ENCODE data around the gene DCDC2C.

DCDC2C gene

DNA sequence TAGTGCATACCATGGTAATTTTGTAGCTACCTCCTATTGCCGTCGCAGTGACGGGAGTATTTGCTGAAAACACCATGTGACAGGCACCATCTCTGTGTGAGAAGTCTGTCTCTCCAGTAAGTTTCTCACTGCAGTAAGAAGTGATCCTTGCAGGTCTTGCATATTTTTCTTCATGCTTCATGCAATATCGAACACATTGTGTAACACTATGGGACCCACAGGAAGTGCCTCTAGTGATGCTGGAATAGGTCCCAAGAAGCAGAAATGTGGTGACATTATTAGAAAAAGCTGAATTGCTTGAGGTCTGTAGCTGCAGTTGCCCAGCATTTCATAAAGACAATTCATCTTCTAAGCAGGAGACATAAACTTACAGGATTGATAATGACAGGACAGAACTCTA lies 167.6 kb downstream of the DCDC2C start:
- no peaks in the 10 kb centered on the region for H3K79me2 ChIP-seq (ENCODE audit: insufficient read depth, low read length)
- H3K9ac ChIP-seq (ENCODE audit: low read depth, low read length, poor library complexity, severe bottlenecking), result no peak overlapping the region
- no peaks in the 10 kb centered on the region for H3K9me2 ChIP-seq (replicated peaks; ENCODE audit: low read depth, low read length)
- no peaks in the 10 kb centered on the region for H3K36me3 ChIP-seq (ENCODE audit: insufficient read depth, low read length)
- H3K4me3 ChIP-seq (ENCODE audit: low read length, poor library complexity, severe bottlenecking), result no peak overlapping the region
- no peak for TF ChIP-seq EZH2phosphoT487 (IDR thresholded peaks at IDR 0.05; ENCODE audit: borderline replicate concordance)
- TF ChIP-seq, protein P1, sequence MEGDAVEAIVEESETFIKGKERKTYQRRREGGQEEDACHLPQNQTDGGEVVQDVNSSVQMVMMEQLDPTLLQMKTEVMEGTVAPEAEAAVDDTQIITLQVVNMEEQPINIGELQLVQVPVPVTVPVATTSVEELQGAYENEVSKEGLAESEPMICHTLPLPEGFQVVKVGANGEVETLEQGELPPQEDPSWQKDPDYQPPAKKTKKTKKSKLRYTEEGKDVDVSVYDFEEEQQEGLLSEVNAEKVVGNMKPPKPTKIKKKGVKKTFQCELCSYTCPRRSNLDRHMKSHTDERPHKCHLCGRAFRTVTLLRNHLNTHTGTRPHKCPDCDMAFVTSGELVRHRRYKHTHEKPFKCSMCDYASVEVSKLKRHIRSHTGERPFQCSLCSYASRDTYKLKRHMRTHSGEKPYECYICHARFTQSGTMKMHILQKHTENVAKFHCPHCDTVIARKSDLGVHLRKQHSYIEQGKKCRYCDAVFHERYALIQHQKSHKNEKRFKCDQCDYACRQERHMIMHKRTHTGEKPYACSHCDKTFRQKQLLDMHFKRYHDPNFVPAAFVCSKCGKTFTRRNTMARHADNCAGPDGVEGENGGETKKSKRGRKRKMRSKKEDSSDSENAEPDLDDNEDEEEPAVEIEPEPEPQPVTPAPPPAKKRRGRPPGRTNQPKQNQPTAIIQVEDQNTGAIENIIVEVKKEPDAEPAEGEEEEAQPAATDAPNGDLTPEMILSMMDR (conservative IDR thresholded peaks at IDR 0.05; ENCODE audit: low read length), result no peak
- no peak overlapping the region for H3K4me2 ChIP-seq (ENCODE audit: low read depth, low read length, poor library complexity, severe bottlenecking)
- H3F3A ChIP-seq (ENCODE audit: low read depth), result no peaks in the 10 kb centered on the region
- H4K20me1 ChIP-seq (ENCODE audit: insufficient read depth, low read length, poor library complexity, severe bottlenecking), result no peaks in the 10 kb centered on the region
- H2AFZ ChIP-seq (ENCODE audit: low read length), result no peak overlapping the region
- H3K27me3 ChIP-seq (ENCODE audit: insufficient read depth, low read length, poor library complexity, severe bottlenecking), result no peaks in the 10 kb centered on the region
- H3K4me1 ChIP-seq (ENCODE audit: insufficient read depth, low read length, poor library complexity, severe bottlenecking), result no peaks in the 10 kb centered on the region
- peaks cover 4% of the 10 kb centered on the region; the same call in 1 of the 2 replicates for H3K9me3 ChIP-seq (ENCODE audit: insufficient read depth, low read depth, low read length)

DNA sequence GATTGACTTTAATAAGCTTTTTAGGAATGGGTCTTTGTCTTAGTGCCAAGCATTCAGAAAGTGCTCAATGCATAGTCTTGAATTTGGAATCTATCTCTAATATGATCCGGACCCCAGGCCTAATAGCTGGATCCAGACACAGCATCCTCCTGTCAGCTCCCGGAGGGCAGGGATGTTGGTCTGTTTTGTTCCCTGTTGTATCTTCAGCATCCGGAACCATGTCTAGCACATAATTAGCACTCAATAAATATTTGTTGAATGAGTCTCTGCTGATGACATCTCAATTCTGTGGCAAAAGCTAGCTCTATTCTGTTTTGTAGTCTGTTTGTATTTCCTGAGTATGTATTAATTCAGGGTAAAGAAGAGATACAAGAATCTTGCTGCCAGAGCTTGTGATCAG lies 169.1 kb downstream of the DCDC2C start:
- H3K36me3 ChIP-seq (ENCODE audit: insufficient read depth, low read length), result no peaks in the 10 kb centered on the region
- H3K27me3 ChIP-seq (ENCODE audit: insufficient read depth, low read length, poor library complexity, severe bottlenecking), result no peaks in the 10 kb centered on the region
- no peaks in the 10 kb centered on the region for H3K79me2 ChIP-seq (ENCODE audit: insufficient read depth, low read length)
- no peak overlapping the region for H3K4me2 ChIP-seq (ENCODE audit: low read depth, low read length, poor library complexity, severe bottlenecking)
- no peaks in the 10 kb centered on the region for H3K9me2 ChIP-seq (replicated peaks; ENCODE audit: low read depth, low read length)
- no peaks in the 10 kb centered on the region for H3F3A ChIP-seq (ENCODE audit: low read depth)
- no peaks in the 10 kb centered on the region for H4K20me1 ChIP-seq (ENCODE audit: insufficient read depth, low read length, poor library complexity, severe bottlenecking)
- peaks cover 4% of the 10 kb centered on the region; the same call in 1 of the 2 replicates for H3K9me3 ChIP-seq (ENCODE audit: insufficient read depth, low read depth, low read length)
- no peaks in the 10 kb centered on the region for H3K4me1 ChIP-seq (ENCODE audit: insufficient read depth, low read length, poor library complexity, severe bottlenecking)
- TF ChIP-seq, protein P1 (conservative IDR thresholded peaks at IDR 0.05; ENCODE audit: low read length), result no peak
- TF ChIP-seq EZH2phosphoT487 (IDR thresholded peaks at IDR 0.05; ENCODE audit: borderline replicate concordance), result no peak
- no peak overlapping the region for H2AFZ ChIP-seq (ENCODE audit: low read length)
- H3K9ac ChIP-seq (ENCODE audit: low read depth, low read length, poor library complexity, severe bottlenecking), result no peak overlapping the region
- H3K4me3 ChIP-seq (ENCODE audit: low read length, poor library complexity, severe bottlenecking), result no peak overlapping the region

- H2AFZ ChIP-seq (ENCODE audit: low read length), result no peak overlapping the region
- no peak overlapping the region for H3K4me2 ChIP-seq (ENCODE audit: low read depth, low read length, poor library complexity, severe bottlenecking)
- no peaks in the 10 kb centered on the region for H3K36me3 ChIP-seq (ENCODE audit: insufficient read depth, low read length)
- peaks cover 4% of the 10 kb centered on the region; the same call in 1 of the 2 replicates for H3K9me3 ChIP-seq (ENCODE audit: insufficient read depth, low read depth, low read length)
- no peaks in the 10 kb centered on the region for H3K27me3 ChIP-seq (ENCODE audit: insufficient read depth, low read length, poor library complexity, severe bottlenecking)
- H3K4me1 ChIP-seq (ENCODE audit: insufficient read depth, low read length, poor library complexity, severe bottlenecking), result no peaks in the 10 kb centered on the region
- no peak overlapping the region for H3K4me3 ChIP-seq (ENCODE audit: low read length, poor library complexity, severe bottlenecking)
- H3F3A ChIP-seq (ENCODE audit: low read depth), result no peaks in the 10 kb centered on the region
- H3K9me2 ChIP-seq (replicated peaks; ENCODE audit: low read depth, low read length), result no peaks in the 10 kb centered on the region
- TF ChIP-seq, protein P1 (conservative IDR thresholded peaks at IDR 0.05; ENCODE audit: low read length), result no peak
- no peak for TF ChIP-seq EZH2phosphoT487 (IDR thresholded peaks at IDR 0.05; ENCODE audit: borderline replicate concordance)
- no peaks in the 10 kb centered on the region for H3K79me2 ChIP-seq (ENCODE audit: insufficient read depth, low read length)
- no peak overlapping the region for H3K9ac ChIP-seq (ENCODE audit: low read depth, low read length, poor library complexity, severe bottlenecking)
- H4K20me1 ChIP-seq (ENCODE audit: insufficient read depth, low read length, poor library complexity, severe bottlenecking), result no peaks in the 10 kb centered on the region
These were observed 170.5 kb downstream of the DCDC2C start for GRCh38 chr2:3873899-3874298.
